ENCODE data around the gene SPG11.
A peak's percentile ranks its signal among the peaks of the same experiment; 100 is the strongest.

The SPG11 gene

DNA sequence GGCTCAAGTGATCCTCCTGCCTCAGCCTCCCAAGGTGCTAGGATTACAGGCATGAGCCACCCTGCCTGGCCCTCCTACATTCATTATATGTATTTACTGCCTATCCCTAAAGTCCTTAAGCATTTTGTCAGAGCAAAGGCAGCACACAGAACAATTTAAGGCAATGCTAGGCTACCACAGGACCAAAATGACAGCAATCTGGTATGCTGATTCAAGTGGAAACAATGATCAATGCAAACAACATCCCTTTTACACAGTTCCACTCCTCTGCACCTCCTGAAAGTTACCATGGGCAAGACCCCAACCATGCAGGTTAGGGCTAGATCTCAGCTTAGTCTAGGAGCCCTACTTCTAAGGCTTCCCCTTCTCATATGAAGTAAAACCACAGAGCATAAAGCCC is 40.3 kb downstream of the SPG11 start:
- no peak for DNase-seq (ENCODE audit: low spot score in 2 of 2)
- Histone ChIP-seq H3K36me3 (replicated peaks) (peaks cover 40% of the 10 kb centered on the region), H3K4me3 (no peak overlapping the region), H3K27me3 (ENCODE audit: low read depth) (no peaks in the 10 kb centered on the region), H3K4me1 (no peaks in the 10 kb centered on the region), H3K9me3 (no peaks in the 10 kb centered on the region)
- in situ Hi-C loops (cut with MboI; ENCODE audit: low sequenced_read_pairs), result no loop called here

DNA sequence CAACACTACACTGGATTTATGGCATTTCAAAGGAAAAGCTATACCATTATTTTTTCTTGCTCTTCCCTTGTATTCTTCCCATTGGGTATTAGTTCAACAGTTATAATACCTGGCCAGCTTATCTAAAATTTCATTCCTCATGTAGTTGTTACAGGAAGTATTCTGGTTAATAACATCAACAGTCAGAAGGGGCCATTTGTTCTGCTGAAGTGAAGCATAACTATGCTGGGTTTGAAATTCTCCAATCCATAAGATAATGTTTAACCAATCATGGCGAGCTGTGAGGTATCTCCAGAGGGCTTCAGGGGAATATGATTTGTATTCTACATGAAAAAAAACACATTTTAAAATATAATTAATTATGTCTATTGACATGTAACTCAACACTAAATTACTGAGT is 43.4 kb downstream of the SPG11 start:
- in situ Hi-C loops (cut with MboI; ENCODE audit: low sequenced_read_pairs), result no loop called here
- DNase-seq (ENCODE audit: low spot score in 2 of 2), result no peak
- Histone ChIP-seq H3K4me1 (no peaks in the 10 kb centered on the region), H3K27me3 (ENCODE audit: low read depth) (no peaks in the 10 kb centered on the region), H3K9me3 (no peaks in the 10 kb centered on the region), H3K36me3 (replicated peaks) (peaks cover 31% of the 10 kb centered on the region), H3K4me3 (no peak overlapping the region)

DNA sequence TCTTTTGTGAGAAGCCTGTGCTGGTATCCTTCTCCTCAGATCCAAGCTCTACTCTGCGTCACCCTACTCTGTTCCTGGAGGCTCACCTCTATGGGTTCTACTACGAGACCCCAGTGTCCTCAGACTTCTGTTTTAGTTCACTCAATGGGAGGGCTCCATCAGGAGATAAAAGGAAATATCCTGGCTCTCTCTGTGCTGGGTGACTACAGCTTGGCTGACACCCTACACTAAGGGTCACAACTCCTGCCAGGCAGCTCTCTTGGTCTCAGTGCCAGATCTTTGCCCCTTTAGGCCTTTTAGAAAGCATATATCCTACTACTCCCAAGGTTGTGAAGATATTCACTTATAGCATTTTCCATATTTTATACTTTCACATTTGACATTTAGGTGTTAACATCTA is 46.5 kb downstream of the SPG11 start:
- Histone ChIP-seq H3K4me3 (no peak overlapping the region), H3K27me3 (ENCODE audit: low read depth) (no peaks in the 10 kb centered on the region), H3K36me3 (replicated peaks) (peaks cover 51% of the 10 kb centered on the region), H3K4me1 (no peaks in the 10 kb centered on the region), H3K9me3 (no peaks in the 10 kb centered on the region)
- no peak for DNase-seq (ENCODE audit: low spot score in 2 of 2)
- in situ Hi-C loops (cut with MboI; ENCODE audit: low sequenced_read_pairs), result no loop called here

DNA sequence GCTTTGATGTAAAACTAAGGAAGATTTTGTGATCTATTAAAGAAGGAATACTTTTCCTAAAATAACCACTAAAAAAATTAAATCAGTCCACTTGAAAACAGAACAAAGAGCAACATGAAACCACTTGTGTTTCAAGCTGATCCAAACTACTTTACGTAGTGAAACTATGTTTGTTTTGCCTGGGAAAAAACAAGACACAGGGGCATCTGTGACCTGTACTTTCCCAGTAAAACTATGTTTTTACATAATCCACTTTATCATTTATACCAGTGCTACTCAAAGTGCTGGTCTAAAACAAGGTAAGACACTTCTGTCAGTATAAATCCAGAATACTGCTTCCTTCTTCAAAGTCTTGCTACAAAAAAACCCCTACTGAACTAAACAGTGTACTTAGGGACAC is 56.7 kb downstream of the SPG11 start:
- Histone ChIP-seq H3K4me3 (no peak overlapping the region), H3K9me3 (no peaks in the 10 kb centered on the region; the same call in 1 of the 2 replicates), H3K4me1 (peaks cover 8% of the 10 kb centered on the region), H3K27me3 (ENCODE audit: low read depth) (no peaks in the 10 kb centered on the region), H3K36me3 (replicated peaks) (peaks cover 43% of the 10 kb centered on the region)
- in situ Hi-C loops (cut with MboI; ENCODE audit: low sequenced_read_pairs), result no loop called here
- no peak for DNase-seq (ENCODE audit: low spot score in 2 of 2)

GRCh38 chr15:44603126-44603525 is 60.3 kb downstream of the SPG11 start:
- Histone ChIP-seq H3K9me3 (no peaks in the 10 kb centered on the region), H3K27me3 (ENCODE audit: low read depth) (no peaks in the 10 kb centered on the region), H3K4me3 (no peak overlapping the region), H3K4me1 (peaks cover 8% of the 10 kb centered on the region), H3K36me3 (replicated peaks) (peaks cover 45% of the 10 kb centered on the region)
- no peak for DNase-seq (ENCODE audit: low spot score in 2 of 2)
- in situ Hi-C loops (cut with MboI; ENCODE audit: low sequenced_read_pairs), result no loop called here

DNA sequence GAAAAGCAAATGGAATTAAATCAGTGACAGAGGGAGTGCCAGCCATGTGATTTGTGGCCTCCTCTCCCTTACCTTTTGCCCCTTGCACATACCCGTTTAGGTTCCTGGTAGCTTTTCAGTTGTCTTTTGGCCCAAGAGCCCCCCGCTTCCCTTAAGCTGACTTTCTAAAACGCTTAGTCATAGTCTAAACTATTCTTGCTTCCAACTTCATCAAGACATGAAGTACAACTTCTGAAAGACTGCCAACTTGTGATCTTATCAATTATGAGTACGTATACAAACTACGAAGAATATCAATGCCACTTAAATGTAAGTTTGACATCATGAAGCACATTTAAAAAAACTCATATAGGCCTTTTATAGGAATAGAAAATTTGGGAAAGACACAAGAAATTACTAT is 64.6 kb downstream of the SPG11 start:
- in situ Hi-C loops (cut with MboI; ENCODE audit: low sequenced_read_pairs), result no loop called here
- Histone ChIP-seq H3K27me3 (ENCODE audit: low read depth) (no peaks in the 10 kb centered on the region), H3K36me3 (replicated peaks) (peaks cover 41% of the 10 kb centered on the region), H3K4me3 (no peak overlapping the region), H3K9me3 (no peaks in the 10 kb centered on the region), H3K4me1 (peaks cover 8% of the 10 kb centered on the region)
- no peak for DNase-seq (ENCODE audit: low spot score in 2 of 2)

GRCh38 chr15:44598066-44598465 is 65.4 kb downstream of the SPG11 start:
- peaks cover 7% of the 10 kb centered on the region for H3K4me1 ChIP-seq
- in situ Hi-C loops (cut with MboI; ENCODE audit: low sequenced_read_pairs), result no loop called here
- peaks cover 40% of the 10 kb centered on the region for H3K36me3 ChIP-seq (replicated peaks)
- DNase-seq (ENCODE audit: low spot score in 2 of 2), result no peak
- H3K4me3 ChIP-seq, result no peak overlapping the region
- no peaks in the 10 kb centered on the region for H3K27me3 ChIP-seq (ENCODE audit: low read depth)
- no peaks in the 10 kb centered on the region for H3K9me3 ChIP-seq

GRCh38 chr15:44596511-44597010 is 66.9 kb downstream of the SPG11 start:
- in situ Hi-C loops (cut with MboI; ENCODE audit: low sequenced_read_pairs), result no loop called here
- DNase-seq (ENCODE audit: low spot score in 2 of 2), result no peak
- Histone ChIP-seq H3K4me1 (no peaks in the 10 kb centered on the region), H3K4me3 (no peak overlapping the region), H3K9me3 (no peaks in the 10 kb centered on the region), H3K27me3 (ENCODE audit: low read depth) (no peaks in the 10 kb centered on the region), H3K36me3 (replicated peaks) (peaks cover 51% of the 10 kb centered on the region)

DNA sequence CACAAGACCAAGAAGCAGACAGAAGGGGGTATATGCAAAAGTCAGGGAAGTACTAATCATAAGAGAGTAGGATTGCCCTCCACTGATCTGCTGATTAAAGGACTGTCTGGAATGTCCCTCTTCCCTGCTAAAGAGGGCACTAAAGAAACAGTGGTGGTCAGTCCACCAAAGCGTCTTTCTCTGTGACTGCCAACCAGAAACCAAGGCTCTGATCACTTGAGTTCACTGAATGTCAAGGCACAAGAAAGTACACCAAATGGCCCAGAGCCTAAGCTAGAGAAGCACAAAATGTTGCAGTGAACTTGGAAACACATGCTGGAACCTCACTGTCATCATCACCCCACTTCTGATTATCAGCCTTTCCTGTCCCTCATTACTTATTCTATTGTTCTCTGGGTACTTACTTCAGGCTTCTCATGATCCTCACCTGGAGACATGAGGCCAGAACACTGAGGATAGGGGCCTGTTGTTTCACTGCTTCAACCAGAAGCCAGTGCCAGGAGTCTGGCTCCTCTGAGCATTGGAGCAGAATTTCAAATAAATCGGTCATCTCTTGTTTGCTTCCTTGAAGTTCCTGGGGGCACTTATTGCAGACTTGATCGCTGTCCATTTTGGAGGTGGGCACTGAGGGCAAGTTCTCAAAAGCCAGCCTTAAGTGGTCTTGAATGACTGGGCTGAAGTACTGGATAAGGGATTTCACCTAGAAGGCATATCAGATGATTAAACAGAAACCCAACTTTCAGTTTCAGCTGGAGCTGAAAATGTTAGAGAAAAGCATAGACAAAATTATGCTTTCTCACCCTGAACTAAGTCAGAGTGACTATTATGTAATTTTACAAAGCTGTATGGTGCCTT is 67.6 kb downstream of the SPG11 start:
- Histone ChIP-seq H3K9me3 (no peaks in the 10 kb centered on the region), H3K4me1 (no peaks in the 10 kb centered on the region), H3K27me3 (ENCODE audit: low read depth) (no peaks in the 10 kb centered on the region), H3K36me3 (replicated peaks) (peaks cover 57% of the 10 kb centered on the region), H3K4me3 (no peak overlapping the region)
- DNase-seq (ENCODE audit: low spot score in 2 of 2), result no peak
- in situ Hi-C loops (cut with MboI; ENCODE audit: low sequenced_read_pairs), result no loop called here

DNA sequence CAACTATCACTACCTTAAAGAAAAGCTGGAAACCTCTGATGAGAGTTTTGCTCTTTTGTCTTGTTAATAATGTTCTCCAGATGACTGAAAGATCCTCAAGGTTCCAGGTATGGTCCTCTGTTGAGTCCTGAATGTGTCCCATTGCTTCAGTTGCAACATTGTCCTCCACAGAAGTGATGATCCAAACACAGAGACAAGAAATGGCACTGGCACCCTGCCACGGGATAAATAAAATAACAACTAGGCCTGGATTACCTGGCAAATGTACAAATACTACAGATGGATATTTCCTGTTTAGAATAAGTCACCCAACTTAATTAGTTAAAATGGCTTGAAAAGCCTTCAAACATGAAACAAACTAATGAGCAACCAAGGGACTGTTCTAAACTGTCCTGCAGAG is 68.2 kb downstream of the SPG11 start:
- H3K4me1 ChIP-seq, result no peaks in the 10 kb centered on the region
- no peaks in the 10 kb centered on the region for H3K27me3 ChIP-seq (ENCODE audit: low read depth)
- DNase-seq (ENCODE audit: low spot score in 2 of 2), result no peak
- no peaks in the 10 kb centered on the region for H3K9me3 ChIP-seq
- H3K4me3 ChIP-seq, result no peak overlapping the region
- in situ Hi-C loops (cut with MboI; ENCODE audit: low sequenced_read_pairs), result no loop called here
- peaks cover 61% of the 10 kb centered on the region for H3K36me3 ChIP-seq (replicated peaks)

- DNase-seq (ENCODE audit: low spot score in 2 of 2), result peak in 1 of 2 experiments; percentile 8
- in situ Hi-C loops (cut with MboI; ENCODE audit: low sequenced_read_pairs), result no loop called here
- H3K4me3 ChIP-seq, result no peak overlapping the region
- peaks cover 64% of the 10 kb centered on the region for H3K36me3 ChIP-seq (replicated peaks)
- H3K4me1 ChIP-seq, result no peaks in the 10 kb centered on the region
- H3K27me3 ChIP-seq (ENCODE audit: low read depth), result no peaks in the 10 kb centered on the region
- no peaks in the 10 kb centered on the region for H3K9me3 ChIP-seq
These were observed 70.3 kb downstream of the SPG11 start for GRCh38 chr15:44593042-44593736.

- DNase-seq (ENCODE audit: low spot score in 2 of 2), result no peak
- no peaks in the 10 kb centered on the region for H3K4me1 ChIP-seq
- in situ Hi-C loops (cut with MboI; ENCODE audit: low sequenced_read_pairs), result no loop called here
- peaks cover 55% of the 10 kb centered on the region for H3K36me3 ChIP-seq (replicated peaks)
- no peak overlapping the region for H3K4me3 ChIP-seq
- H3K27me3 ChIP-seq (ENCODE audit: low read depth), result no peaks in the 10 kb centered on the region
- no peaks in the 10 kb centered on the region for H3K9me3 ChIP-seq
These were observed 72.1 kb downstream of the SPG11 start for GRCh38 chr15:44591326-44591725.

DNA sequence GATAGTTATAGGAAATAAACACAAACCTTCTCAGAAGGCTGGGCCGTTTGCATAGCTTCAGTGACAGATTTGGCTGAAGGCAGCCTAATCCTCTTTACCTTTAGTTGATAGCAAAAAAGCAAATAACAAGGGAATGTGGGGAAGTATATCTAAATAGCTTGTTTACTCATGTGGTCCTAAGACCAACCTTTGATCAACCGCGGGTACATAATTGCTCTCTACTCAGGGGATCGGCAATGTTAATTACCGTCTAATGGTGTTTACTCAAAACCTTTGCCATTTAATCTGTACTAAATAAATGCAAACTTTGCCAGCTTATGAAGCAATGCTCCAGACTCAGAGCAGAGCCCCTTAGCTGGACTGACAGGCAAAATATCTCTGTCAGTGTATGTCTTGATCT is 74.9 kb downstream of the SPG11 start:
- in situ Hi-C loops (cut with MboI; ENCODE audit: low sequenced_read_pairs), result loop anchor here (10.0 kb wide), 1 partner anchor 146 kb away; the partner anchor contains the start of gene TRIM69
- Histone ChIP-seq H3K27me3 (ENCODE audit: low read depth) (no peaks in the 10 kb centered on the region), H3K36me3 (replicated peaks) (peaks cover 55% of the 10 kb centered on the region), H3K4me1 (no peaks in the 10 kb centered on the region), H3K9me3 (no peaks in the 10 kb centered on the region), H3K4me3 (no peak overlapping the region)
- no peak for DNase-seq (ENCODE audit: low spot score in 2 of 2)

DNA sequence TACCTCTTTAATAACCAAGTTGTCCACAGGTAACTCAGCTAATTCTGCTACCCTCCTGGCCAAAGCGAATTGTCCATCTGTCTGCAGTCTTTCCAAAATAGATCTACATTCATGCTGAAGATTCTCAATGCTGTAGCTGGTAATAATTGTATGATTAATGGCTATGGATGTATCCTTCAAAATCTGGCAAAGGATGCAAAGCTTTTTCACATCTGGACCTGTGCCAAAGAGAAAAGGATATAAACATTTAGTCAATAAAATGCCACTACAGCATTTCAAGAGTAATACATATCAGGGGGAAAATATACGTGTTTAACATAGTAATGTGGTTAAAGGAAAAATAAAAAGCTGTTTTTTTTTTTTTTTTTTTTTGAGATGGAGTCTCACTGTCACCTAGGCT is 77.8 kb downstream of the SPG11 start:
- no peaks in the 10 kb centered on the region for H3K27me3 ChIP-seq (ENCODE audit: low read depth)

More for the DNA sequence above, 77.8 kb downstream of the SPG11 start:
- in situ Hi-C loops (cut with MboI; ENCODE audit: low sequenced_read_pairs), result loop anchor here (10.0 kb wide), 1 partner anchor 149 kb away; the partner anchor contains the start of gene TRIM69
- DNase-seq (ENCODE audit: low spot score in 2 of 2), result no peak
- H3K9me3 ChIP-seq, result no peaks in the 10 kb centered on the region
- no peaks in the 10 kb centered on the region for H3K4me1 ChIP-seq
- no peak overlapping the region for H3K4me3 ChIP-seq
- H3K36me3 ChIP-seq (replicated peaks), result peaks cover 49% of the 10 kb centered on the region

Measured in HAP-1 (cell line).